Measurements from ENCODE around the gene TRERF1.
A peak's percentile ranks its signal among the peaks of the same experiment; 100 is the strongest.

TRERF1 gene

GRCh38 chr6:42363926-42364849 lies 87.5 kb downstream of the TRERF1 start:
- DNase-seq, result no peak

GRCh38 chr6:42361036-42361435 lies 90.7 kb downstream of the TRERF1 start:
- no peak for DNase-seq

GRCh38 chr6:42359021-42359420 lies 92.7 kb downstream of the TRERF1 start:
- DNase-seq, result no peak

- DNase-seq, result no peak
Measured at GRCh38 chr6:42355416-42355815, 96.3 kb downstream of the TRERF1 start.

- DNase-seq, result no peak
Measured at GRCh38 chr6:42354702-42355101, 97.0 kb downstream of the TRERF1 start.

GRCh38 chr6:42352856-42353564 lies 98.7 kb downstream of the TRERF1 start:
- no peak for DNase-seq

GRCh38 chr6:42350911-42351310 lies 100.8 kb downstream of the TRERF1 start:
- DNase-seq, result no peak

GRCh38 chr6:42349753-42350511 lies 101.8 kb downstream of the TRERF1 start:
- no peak for DNase-seq

GRCh38 chr6:42347456-42347855 lies 104.3 kb downstream of the TRERF1 start:
- DNase-seq, result no peak

GRCh38 chr6:42345696-42346416 lies 105.9 kb downstream of the TRERF1 start:
- DNase-seq, result no peak

- no peak for DNase-seq
Measured at GRCh38 chr6:42344756-42345155, 107.0 kb downstream of the TRERF1 start.

- no peak for DNase-seq
Measured at GRCh38 chr6:42341771-42342553, 109.8 kb downstream of the TRERF1 start.

- DNase-seq, result no peak
Measured at GRCh38 chr6:42341221-42341620, 110.5 kb downstream of the TRERF1 start.

- no peak for DNase-seq
Measured at GRCh38 chr6:42340511-42340910, 111.2 kb downstream of the TRERF1 start.

GRCh38 chr6:42339991-42340401 lies 111.7 kb downstream of the TRERF1 start:
- DNase-seq, result no peak

- DNase-seq, result no peak
Measured at GRCh38 chr6:42338744-42339222, 112.9 kb downstream of the TRERF1 start.

- no peak for DNase-seq
Measured at GRCh38 chr6:42337985-42338743, 113.6 kb downstream of the TRERF1 start.

GRCh38 chr6:42336431-42336830 lies 115.3 kb downstream of the TRERF1 start:
- DNase-seq, result no peak

- no peak for DNase-seq
Measured at GRCh38 chr6:42335896-42336295, 115.8 kb downstream of the TRERF1 start.

- DNase-seq, result no peak
Measured at GRCh38 chr6:42334870-42335269, 116.9 kb downstream of the TRERF1 start.

GRCh38 chr6:42333612-42334011 lies 118.1 kb downstream of the TRERF1 start:
- DNase-seq, result peak in 1 of 2 donors; percentile 22

All from CD4-positive, alpha-beta T cell treated with Interleukin-1 beta for 1 hour (primary cell).